ENCODE measurements around the gene CD93.

DNA sequence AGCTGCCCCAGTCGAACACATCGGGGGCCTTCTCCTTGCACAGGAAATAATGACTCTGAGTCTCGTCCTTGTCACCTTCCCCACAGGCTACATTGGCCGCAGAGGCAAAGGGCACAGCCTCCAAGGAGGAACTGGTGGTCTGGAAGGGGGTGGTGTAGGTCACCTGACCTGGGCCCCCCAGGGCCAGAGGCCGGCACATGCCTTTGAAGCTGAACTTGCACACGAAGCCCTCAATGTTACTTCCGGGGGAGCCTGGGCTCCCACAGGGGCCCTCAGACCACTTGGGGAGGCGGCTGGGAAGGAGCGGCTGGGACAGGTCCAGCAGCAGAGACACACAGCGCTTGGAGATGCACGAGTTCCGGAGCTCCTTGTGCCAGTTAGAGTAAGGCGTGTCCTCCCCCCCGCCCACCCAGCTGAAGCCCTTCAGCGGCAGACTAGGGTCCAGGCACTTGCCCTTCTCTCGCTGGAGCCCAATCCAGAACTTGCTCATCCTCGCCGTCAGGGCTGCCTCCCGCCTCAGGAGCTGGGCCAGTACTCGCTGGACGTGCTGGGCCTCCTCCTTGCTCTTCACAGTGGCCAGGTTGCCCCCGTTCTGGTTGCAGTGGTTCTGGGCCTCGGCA, 578 bp downstream of the CD93 start:
- TF ChIP-seq EZH2 (IDR thresholded peaks at IDR 0.05; ENCODE audit: low read length, missing control alignments): no peak
- TF ChIP-seq CTCF (conservative IDR thresholded peaks at IDR 0.05 in 1 of 2, IDR thresholded peaks at IDR 0.05 in 1 of 2; ENCODE audit: low read depth in 1 of 2, low read length in 2 of 2): no peak
